SK-N-MC (cell line): ENCODE data around the gene ING4.
A peak's percentile ranks its signal among the peaks of the same experiment; 100 is the strongest.

Experiments
- DNase-seq: peaks from one replicate; pipeline ENCODE4 v3.0.0-alpha.2; 2011; ENCODE audit warnings: low read depth, low spot score
- H3K27ac ChIP-seq: fragments of 200-600 bp; sonication (generic); 2 replicates; pipeline ENCODE4 v1.5.1; 2016; ENCODE audit warnings: mixed run types
- H3K36me3 ChIP-seq: fragments of 200-600 bp; sonication (generic); 2 replicates; pipeline ENCODE4 v1.6.1; 2017; ENCODE audit warnings: antibody characterized with exemption, low read length, mixed read lengths; ENCODE audit not compliant: insufficient read depth
- H3K4me3 ChIP-seq: fragments of 200-600 bp; sonication (generic); 2 replicates; pipeline ENCODE4 v1.5.1; 2016
- H3K9ac ChIP-seq: fragments of 200-600 bp; sonication (generic); 2 replicates; pipeline ENCODE4 v1.8.0; 2017; ENCODE audit warnings: mixed run types, mixed read lengths; ENCODE audit not compliant: insufficient read length
- H3K9me3 ChIP-seq: fragments of 200-600 bp; sonication (generic); 2 replicates; pipeline ENCODE4 v1.6.1; 2017; ENCODE audit warnings: low read depth, mild to moderate bottlenecking, antibody characterized with exemption, low read length, moderate library complexity, mixed read lengths
- EZH2 ChIP-seq: fragments of 200-600 bp; sonication (generic); IDR thresholded peaks from one replicate; pipeline ENCODE4 v1.6.1; 2017; ENCODE audit warnings: antibody characterized with exemption
- FOXP2 ChIP-seq: optimal IDR thresholded peaks from 2 replicates; pipeline ENCODE3; 2011; ENCODE audit warnings: mild to moderate bottlenecking, moderate library complexity; ENCODE audit not compliant: insufficient read depth; ENCODE audit errors: extremely low read length, control extremely low read depth
- POLR2AphosphoS5 ChIP-seq: IDR thresholded peaks from 2 replicates; pipeline ENCODE4 v1.6.1; 2012; ENCODE audit warnings: mild to moderate bottlenecking, low read depth, low read length, borderline replicate concordance

ING4 gene

DNA sequence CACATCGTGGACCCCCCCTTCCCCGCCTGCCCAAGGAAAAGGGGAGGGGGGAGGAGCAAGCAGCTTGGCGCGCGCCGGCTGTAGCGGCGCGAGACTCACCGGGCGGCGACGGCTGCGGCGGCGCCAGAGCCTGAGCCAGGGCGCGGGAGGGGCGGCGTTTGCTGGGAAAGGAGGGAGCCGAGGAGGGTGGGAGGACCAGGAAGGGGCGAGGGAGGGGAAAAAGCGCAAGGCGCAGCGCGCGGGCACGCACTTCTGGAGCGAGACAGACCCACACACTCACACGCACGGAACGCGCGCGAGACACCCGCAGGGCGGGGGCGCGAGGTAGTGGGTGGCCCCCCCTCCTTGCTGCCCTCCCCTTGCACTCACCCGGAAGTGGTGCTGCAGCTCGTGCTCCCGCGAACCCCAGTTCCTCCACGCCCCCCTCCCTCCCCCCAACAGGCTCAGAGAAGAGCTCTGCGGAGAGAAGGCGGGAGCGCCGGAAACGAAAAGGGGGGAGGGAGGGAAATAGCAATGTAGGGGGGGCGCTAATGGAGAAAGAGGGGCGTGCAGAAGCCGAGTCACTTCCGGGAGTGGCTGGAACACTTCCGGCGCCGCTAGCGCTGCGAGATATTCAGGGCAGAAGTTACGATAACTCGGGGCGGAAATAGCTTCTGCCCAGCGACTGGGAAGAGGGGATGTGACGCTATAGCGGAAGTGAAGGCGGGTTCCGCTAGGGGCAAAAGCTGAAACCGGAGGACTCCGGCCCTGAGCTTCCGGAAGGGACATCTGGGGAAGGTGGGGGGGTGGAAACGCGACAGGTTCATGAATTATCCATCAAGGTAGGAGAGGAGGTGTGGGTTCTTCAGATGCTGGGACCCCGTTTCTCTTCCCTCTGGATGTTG lies 26.3 kb upstream of the ING4 start, which contains the start of gene ZNF384:
Gene ZNF384, minus strand, starts transcription at position 377 of the 884 bp plus-strand sequence. CDS start 9,855 bp downstream, outside the sequence.
- Histone ChIP-seq H3K9ac (peak within 1 kb of the TSS; percentile 98), H3K4me3 (peak within 1 kb of the TSS; percentile 91), H3K27ac (peak within 1 kb of the TSS; percentile 96), H3K9me3 (no peaks in the 10 kb centered on the region), H3K36me3 (peaks cover 4% of the 10 kb centered on the region; the same call in 1 of the 2 replicates)
- peak; percentile 94 for TF ChIP-seq FOXP2
- TF ChIP-seq POLR2AphosphoS5, result peak; percentile 69
- no peak for TF ChIP-seq EZH2
- DNase-seq, result peak; percentile 95

DNA sequence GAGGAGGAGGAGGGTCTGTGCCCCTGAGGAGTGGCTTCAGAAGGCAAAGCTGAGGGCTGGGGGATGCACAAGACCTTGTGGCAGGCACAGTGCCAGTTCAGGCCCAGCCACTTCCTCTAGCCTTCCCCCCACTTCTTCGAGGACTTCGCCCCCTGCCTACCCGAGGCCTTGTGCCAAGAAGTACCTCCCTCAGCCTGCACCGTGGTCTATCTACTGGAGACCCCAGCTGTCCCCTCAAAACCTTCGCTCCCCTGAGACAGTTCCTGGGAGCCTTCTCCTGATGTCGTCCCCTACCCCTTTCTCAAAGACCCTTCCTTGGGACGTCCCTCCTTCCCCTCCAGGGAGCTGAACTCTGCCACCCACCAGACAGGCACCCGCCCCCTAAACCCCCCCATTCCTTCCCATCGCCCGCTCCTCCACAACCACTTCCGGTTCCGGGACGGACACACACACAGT lies 25.7 kb upstream of the ING4 start:
- Histone ChIP-seq H3K27ac (peak overlapping the region; percentile 96), H3K9me3 (no peaks in the 10 kb centered on the region), H3K4me3 (peak overlapping the region; percentile 91), H3K9ac (peak overlapping the region; percentile 98), H3K36me3 (peaks cover 10% of the 10 kb centered on the region; the same call in 1 of the 2 replicates)
- DNase-seq, result no peak
- no peak for TF ChIP-seq FOXP2
- no peak for TF ChIP-seq POLR2AphosphoS5
- TF ChIP-seq EZH2, result no peak

DNA sequence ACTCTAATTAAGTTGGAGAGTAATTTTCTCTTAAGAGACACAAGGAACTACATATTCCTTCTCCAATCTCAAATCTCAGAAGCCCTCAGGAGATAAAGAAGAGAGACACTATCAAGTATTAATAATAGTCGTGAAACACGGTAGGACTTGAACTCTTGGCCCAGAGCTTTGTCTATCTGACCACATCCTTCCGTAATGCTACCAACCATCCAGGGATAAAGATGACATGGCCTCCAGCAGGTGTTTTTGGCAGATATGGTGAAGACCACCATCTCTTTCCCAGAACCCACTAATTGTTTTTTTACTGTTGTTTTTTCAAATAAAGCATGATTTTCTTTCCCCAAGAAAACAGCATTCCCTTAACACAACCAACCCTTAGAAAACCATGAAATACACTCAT lies 22.9 kb upstream of the ING4 start:
- DNase-seq, result no peak
- peaks cover 22% of the 10 kb centered on the region for H3K36me3 ChIP-seq
- no peak overlapping the region for H3K4me3 ChIP-seq
- TF ChIP-seq POLR2AphosphoS5 (no peak), FOXP2 (no peak), EZH2 (no peak)
- no peak overlapping the region for H3K27ac ChIP-seq
- no peaks in the 10 kb centered on the region for H3K9me3 ChIP-seq
- H3K9ac ChIP-seq, result no peak overlapping the region

DNA sequence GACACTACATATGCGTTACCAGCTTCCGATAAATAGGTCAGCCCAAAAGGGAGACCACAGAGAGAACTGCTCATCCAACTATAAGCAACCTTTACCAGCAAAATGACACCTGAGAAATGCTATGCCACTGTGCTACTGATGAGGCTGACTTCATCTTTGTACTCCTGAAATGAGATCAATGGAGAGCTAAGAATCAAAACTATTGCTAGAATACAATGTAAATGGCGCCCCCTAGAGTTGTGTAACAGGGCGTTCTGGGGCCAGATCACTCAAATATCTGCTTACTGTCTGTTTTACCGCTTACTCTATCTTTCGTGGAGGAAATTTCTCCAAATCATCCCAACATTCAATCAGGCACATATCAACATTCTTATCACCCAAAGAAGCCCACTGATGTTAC lies 21.7 kb upstream of the ING4 start:
- TF ChIP-seq FOXP2 (no peak), POLR2AphosphoS5 (no peak), EZH2 (no peak)
- no peak overlapping the region for H3K27ac ChIP-seq
- peaks cover 34% of the 10 kb centered on the region for H3K36me3 ChIP-seq
- no peak overlapping the region for H3K4me3 ChIP-seq
- no peak overlapping the region for H3K9ac ChIP-seq
- no peak for DNase-seq
- H3K9me3 ChIP-seq, result no peaks in the 10 kb centered on the region

- DNase-seq, result no peak
- TF ChIP-seq FOXP2, result no peak
- TF ChIP-seq POLR2AphosphoS5, result no peak
- no peak for TF ChIP-seq EZH2
- H3K36me3 ChIP-seq, result peaks cover 91% of the 10 kb centered on the region
- H3K4me3 ChIP-seq, result no peak overlapping the region
- no peak overlapping the region for H3K27ac ChIP-seq
- H3K9me3 ChIP-seq, result no peaks in the 10 kb centered on the region
- no peak overlapping the region for H3K9ac ChIP-seq
Measured at GRCh38 chr12:6676962-6677361, 14.0 kb upstream of the ING4 start.

DNA sequence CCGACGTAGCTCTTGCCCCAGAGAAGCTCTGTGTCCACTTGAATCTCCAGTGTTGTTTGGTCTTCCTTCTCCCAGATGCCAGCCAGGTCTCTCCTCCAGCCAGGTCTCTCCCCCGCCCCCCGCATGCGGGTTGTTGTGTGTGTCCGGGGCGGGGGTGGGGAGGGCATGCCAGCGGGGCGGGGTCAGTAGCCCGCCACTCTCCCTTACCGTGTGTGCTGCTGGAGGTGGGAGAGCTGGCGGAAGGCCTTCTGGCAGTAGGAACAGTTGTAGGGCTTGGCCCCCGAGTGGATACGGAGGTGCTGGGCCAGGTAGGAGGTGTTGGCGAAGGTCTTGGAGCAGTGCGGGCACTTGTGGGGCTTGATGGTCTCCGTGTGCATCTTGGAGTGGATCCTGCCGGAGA lies 9.2 kb upstream of the ING4 start:
- Histone ChIP-seq H3K9me3 (no peaks in the 10 kb centered on the region), H3K27ac (no peak overlapping the region), H3K36me3 (peaks cover 99% of the 10 kb centered on the region), H3K4me3 (no peak overlapping the region), H3K9ac (no peak overlapping the region)
- TF ChIP-seq EZH2 (no peak), FOXP2 (no peak), POLR2AphosphoS5 (no peak)
- DNase-seq, result no peak

- no peak overlapping the region for H3K4me3 ChIP-seq
- TF ChIP-seq FOXP2, result no peak
- no peak for TF ChIP-seq POLR2AphosphoS5
- TF ChIP-seq EZH2, result no peak
- no peak overlapping the region for H3K27ac ChIP-seq
- peaks cover 66% of the 10 kb centered on the region for H3K36me3 ChIP-seq
- no peaks in the 10 kb centered on the region for H3K9me3 ChIP-seq
- no peak overlapping the region for H3K9ac ChIP-seq
- DNase-seq, result no peak
Measured at GRCh38 chr12:6667559-6668210, 4.8 kb upstream of the ING4 start.

GRCh38 chr12:6666211-6666610 lies 3.3 kb upstream of the ING4 start:
- DNase-seq, result no peak
- TF ChIP-seq POLR2AphosphoS5, result no peak
- no peak overlapping the region for H3K9ac ChIP-seq
- peaks cover 51% of the 10 kb centered on the region for H3K36me3 ChIP-seq
- no peaks in the 10 kb centered on the region for H3K9me3 ChIP-seq
- no peak overlapping the region; the same call in 1 of the 2 replicates for H3K27ac ChIP-seq
- no peak overlapping the region for H3K4me3 ChIP-seq
